Activated CD8-positive, alpha-beta memory T cell treated with anti-CD3 and anti-CD28 coated beads, Interleukin-2, amount 50 U/mL, for 48 hours (primary cell): Measurements from ENCODE around the gene RGS9.

ENCODE experiments used
- DNase-seq: peaks from one replicate; pipeline ENCODE4 v3.0.0-alpha.2; 2020

RGS9 gene

DNA sequence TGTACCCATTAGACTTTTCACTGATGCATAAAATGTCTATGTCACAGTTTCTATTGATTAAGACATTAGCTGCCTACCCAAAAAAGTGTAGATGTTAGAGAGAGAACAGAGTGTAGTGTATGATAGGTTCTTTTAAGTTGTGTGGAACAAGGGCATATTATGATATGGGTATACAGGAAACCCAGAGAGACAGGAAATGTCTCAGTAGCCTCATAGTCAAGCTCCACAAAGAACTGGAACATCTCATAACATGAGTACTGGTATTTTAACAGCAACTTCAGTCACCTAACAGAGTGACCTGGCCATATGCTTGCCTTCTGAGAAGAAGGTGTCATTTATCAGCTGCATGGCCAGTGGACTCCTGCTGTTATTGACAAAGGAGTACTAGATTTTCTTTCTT, 128.1 kb downstream of the RGS9 start:
- DNase-seq = no peak

DNA sequence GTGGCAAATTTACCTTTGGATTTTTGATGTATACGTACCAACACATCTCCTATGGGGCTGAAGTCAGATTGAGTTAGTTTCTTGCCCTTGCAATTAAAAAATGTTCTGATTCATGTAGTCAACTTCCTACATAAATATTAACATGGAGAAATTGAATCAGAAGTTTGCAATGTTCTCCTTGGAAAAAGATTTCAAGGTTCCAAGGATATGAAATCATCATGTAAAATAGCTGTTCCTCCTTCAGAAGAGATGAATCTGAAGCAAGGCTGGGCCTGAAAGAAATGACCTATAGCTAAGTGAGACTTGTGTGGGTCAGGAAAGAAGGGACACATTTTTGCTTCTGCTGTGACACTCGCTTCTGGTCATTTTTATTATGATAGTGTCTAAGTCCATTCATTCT, 131.7 kb downstream of the RGS9 start:
- DNase-seq = no peak

DNA sequence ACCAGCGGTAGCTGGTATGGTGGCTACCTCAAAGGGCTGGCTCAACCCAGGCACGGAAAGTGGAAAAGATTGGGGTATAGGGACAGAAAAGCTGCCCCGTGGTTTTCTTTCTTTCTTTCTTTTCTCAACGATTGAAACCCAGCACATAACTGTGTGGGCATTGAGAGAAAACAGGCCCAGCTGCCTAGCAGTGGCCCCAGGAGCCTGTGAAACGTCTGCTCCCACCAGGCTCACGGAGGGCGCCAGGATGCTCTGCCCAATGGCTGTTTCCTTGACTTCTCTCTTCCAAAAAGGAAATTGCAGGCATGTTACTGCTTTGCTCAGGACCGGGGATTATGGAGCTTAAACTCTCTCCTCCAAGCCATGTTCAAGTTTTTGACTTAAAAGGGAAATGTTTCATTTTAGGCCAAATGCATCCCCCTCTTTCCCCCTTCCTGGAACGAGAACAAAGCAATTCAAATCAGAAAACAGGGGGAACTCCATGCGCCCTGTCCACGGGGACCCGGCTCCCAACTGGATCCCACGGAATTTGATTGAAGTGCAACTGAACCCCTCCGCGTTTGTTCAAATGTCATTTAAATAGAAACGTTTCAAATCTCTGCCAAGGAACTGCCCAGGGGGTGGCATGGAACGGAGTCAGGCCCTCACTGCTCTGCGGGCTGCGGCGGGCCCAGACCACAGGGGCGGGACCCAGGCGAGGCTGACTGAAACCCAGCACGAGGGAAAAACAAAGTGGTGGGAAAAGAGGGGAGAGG, 133.5 kb downstream of the RGS9 start:
- DNase-seq = no peak

- DNase-seq = no peak
Measured at GRCh38 chr17:65271296-65271695, 134.1 kb downstream of the RGS9 start.
